IMR-90 (cell line): ENCODE results near the gene INAVA. TPM values are rescaled to one million over a fixed set of nuclear protein-coding genes. Genes with fewer than 3 reads are reported as not detected.

Experiments used
- ATAC-seq: fragments of 200-7000 bp; cut with Tn5 transposase; 2 replicates; pipeline ENCODE4 v1.9.1; 2020; ENCODE audit warnings: low read depth, mild to moderate bottlenecking, moderate library complexity
- BruUV-seq: library from RNA; stranded (reverse); fragments of 400-500 nt; replicated peaks from 2 replicates; lab custom pipeline; 2021; lab: Mats Ljungman, UMichigan
- CTCF ChIA-PET: fragments of 300-600 bp; formaldehyde crosslinking; extraction: SDS; loops from one replicate; lab custom pipeline; 2021; ENCODE audit warnings: antibody characterized with exemption; lab: Yijun Ruan, JAX
- POLR2A ChIA-PET: fragments of 300-600 bp; sonication (Branson Sonifier 250); formaldehyde crosslinking; loops from one replicate; lab custom pipeline; 2022; ENCODE audit warnings: antibody characterized with exemption; ENCODE audit not compliant: unreplicated experiment; lab: Charles Lee
- DNase-seq: peaks from one replicate; pipeline ENCODE4 v3.0.0; 2013
- H2AFZ ChIP-seq: replicated peaks from 2 replicates; pipeline ENCODE3; 2013; ENCODE audit warnings: low read length, mild to moderate bottlenecking; ENCODE audit not compliant: poor library complexity
- H2AK5ac ChIP-seq: 2 replicates; pipeline ENCODE4 v1.6.1; 2013; ENCODE audit warnings: low read depth, low read length, inconsistent platforms
- H2AK9ac ChIP-seq: replicated peaks from 2 replicates; pipeline ENCODE3; 2013; ENCODE audit warnings: mild to moderate bottlenecking, low read depth, low read length, moderate library complexity; ENCODE audit not compliant: poor library complexity
- H2BK120ac ChIP-seq: 2 replicates; pipeline ENCODE4 v1.6.1; 2013; ENCODE audit warnings: low read depth, low read length, inconsistent platforms
- H2BK15ac ChIP-seq: 3 replicates; pipeline ENCODE4 v1.6.1; 2013; ENCODE audit warnings: low read depth, low read length, inconsistent platforms
- H2BK20ac ChIP-seq: 2 replicates; pipeline ENCODE4 v1.6.1; 2013; ENCODE audit warnings: low read depth, mild to moderate bottlenecking, inconsistent platforms, low read length, moderate library complexity
- H2BK5ac ChIP-seq: 2 replicates; pipeline ENCODE4 v1.6.1; 2013; ENCODE audit warnings: mild to moderate bottlenecking, low read depth, low read length, inconsistent platforms; ENCODE audit not compliant: poor library complexity, severe bottlenecking
- H3K14ac ChIP-seq: replicated peaks from 2 replicates; pipeline ENCODE4 v1.6.1; 2013; ENCODE audit warnings: low read depth, low read length, inconsistent platforms
- H3K18ac ChIP-seq: 2 replicates; pipeline ENCODE4 v1.6.1; 2013; ENCODE audit warnings: low read depth, low read length, control low read depth
- H3K23ac ChIP-seq: 2 replicates; pipeline ENCODE4 v1.6.1; 2013; ENCODE audit warnings: low read depth, low read length, inconsistent platforms
- H3K27ac ChIP-seq: 2 replicates; pipeline ENCODE4 v1.5.1; 2013; ENCODE audit warnings: mild to moderate bottlenecking, control low read depth, low read length; ENCODE audit not compliant: insufficient read depth
- H3K27me3 ChIP-seq: 2 replicates; pipeline ENCODE4 v1.6.1; 2013; ENCODE audit warnings: low read length; ENCODE audit not compliant: control insufficient read depth, insufficient read depth
- H3K36me3 ChIP-seq: 2 replicates; pipeline ENCODE4 v1.6.1; 2013; ENCODE audit warnings: low read length, mixed read lengths; ENCODE audit not compliant: control insufficient read depth, insufficient read depth
- H3K4ac ChIP-seq: 2 replicates; pipeline ENCODE4 v1.6.1; 2013; ENCODE audit warnings: low read depth, low read length, inconsistent platforms
- H3K4me1 ChIP-seq: 2 replicates; pipeline ENCODE4 v1.6.1; 2013; ENCODE audit warnings: low read length, mixed read lengths; ENCODE audit not compliant: control insufficient read depth, insufficient read depth
- H3K4me2 ChIP-seq: 2 replicates; pipeline ENCODE4 v1.6.1; 2013; ENCODE audit warnings: low read depth, mild to moderate bottlenecking, control low read depth, low read length, moderate library complexity
- H3K4me3 ChIP-seq: 2 replicates; pipeline ENCODE4 v1.5.1; 2013; ENCODE audit warnings: low read depth, mild to moderate bottlenecking, control low read depth, low read length, moderate library complexity; ENCODE audit not compliant: insufficient read depth
- H3K56ac ChIP-seq: 2 replicates; pipeline ENCODE4 v1.6.1; 2013; ENCODE audit warnings: low read length, inconsistent platforms; ENCODE audit not compliant: insufficient read depth; ENCODE audit errors: extremely low read depth
- H3K79me1 ChIP-seq, 2 experiments: 2 replicates each; pipeline ENCODE4 v1.6.1; 2013; ENCODE audit warnings: low read length in 2 of 2, inconsistent platforms in 1 of 2, low read depth in 1 of 2
- H3K9ac ChIP-seq: 2 replicates; pipeline ENCODE4 v1.6.1; 2013; ENCODE audit warnings: low read depth, low read length, control low read depth
- H3K9me1 ChIP-seq: 2 replicates; pipeline ENCODE4 v1.6.1; 2013; ENCODE audit warnings: low read length, inconsistent platforms; ENCODE audit not compliant: insufficient read depth
- H3K9me3 ChIP-seq: 2 replicates; pipeline ENCODE4 v1.6.1; 2013; ENCODE audit warnings: low read length; ENCODE audit not compliant: control insufficient read depth, insufficient read depth
- H4K20me1 ChIP-seq: 2 replicates; pipeline ENCODE4 v1.6.1; 2013; ENCODE audit warnings: low read length, inconsistent platforms; ENCODE audit not compliant: insufficient read depth
- H4K5ac ChIP-seq: 2 replicates; pipeline ENCODE4 v1.6.1; 2013; ENCODE audit warnings: mild to moderate bottlenecking, low read depth, low read length, control low read depth
- H4K8ac ChIP-seq, 2 experiments: 2 replicates each; pipeline ENCODE4 v1.6.1; 2013; ENCODE audit warnings: low read depth in 2 of 2, low read length in 2 of 2, control low read depth in 1 of 2, inconsistent platforms in 1 of 2
- H4K91ac ChIP-seq: 2 replicates; pipeline ENCODE4 v1.6.1; 2013; ENCODE audit warnings: low read depth, low read length, inconsistent platforms; ENCODE audit not compliant: insufficient read depth
- BHLHE40 ChIP-seq: fragments of 150-350 bp; IDR thresholded peaks from 2 replicates; pipeline ENCODE4 v1.6.1; 2016; ENCODE audit warnings: mild to moderate bottlenecking, low read depth, low read length
- CEBPB ChIP-seq: IDR thresholded peaks from 2 replicates; pipeline ENCODE4 v1.6.1; 2012; ENCODE audit warnings: low read depth, low read length, improper control_type of control experiment
- MAFK ChIP-seq: IDR thresholded peaks from 2 replicates; pipeline ENCODE4 v1.6.1; 2012; ENCODE audit warnings: low read depth, low read length, improper control_type of control experiment
- MAZ ChIP-seq: IDR thresholded peaks from 2 replicates; pipeline ENCODE4 v1.6.1; 2012; ENCODE audit warnings: low read depth, mild to moderate bottlenecking, low read length, improper control_type of control experiment, moderate library complexity, borderline replicate concordance
- MXI1 ChIP-seq: IDR thresholded peaks from 2 replicates; pipeline ENCODE4 v1.6.1; 2012; ENCODE audit warnings: low read depth, mild to moderate bottlenecking, low read length, moderate library complexity, borderline replicate concordance
- NFE2L2 ChIP-seq: fragments of 150-350 bp; IDR thresholded peaks from 2 replicates; pipeline ENCODE4 v1.6.1; 2016; ENCODE audit warnings: low read depth, mild to moderate bottlenecking, low read length
- POLR2A ChIP-seq: IDR thresholded peaks from 2 replicates; pipeline ENCODE4 v1.6.1; 2012; ENCODE audit warnings: mild to moderate bottlenecking, low read depth, low read length
- RCOR1 ChIP-seq: IDR thresholded peaks from 2 replicates; pipeline ENCODE4 v1.6.1; 2012; ENCODE audit warnings: mild to moderate bottlenecking, low read length, improper control_type of control experiment; ENCODE audit not compliant: insufficient replicate concordance
- RFX5 ChIP-seq: IDR thresholded peaks from 2 replicates; pipeline ENCODE4 v1.8.0; 2012; ENCODE audit warnings: low read depth, mild to moderate bottlenecking, low read length, moderate library complexity
- SMC3 ChIP-seq: fragments of 150-350 bp; IDR thresholded peaks from 2 replicates; pipeline ENCODE4 v1.6.1; 2016; ENCODE audit warnings: low read depth, mild to moderate bottlenecking, antibody characterized with exemption, low read length, moderate library complexity
- WGBS, 2 experiments: methylation state at CpG; one replicate each; pipeline versions ENCODE4 v1.1.5 to v1.1.7; 2013; ENCODE audit warnings: missing lambda C conversion rate in 2 of 2; ENCODE audit not compliant: insufficient read length in 1 of 2; ENCODE audit errors: extremely low coverage in 2 of 2; 5-methylcytosine and 5-hydroxymethylcytosine counted together
- dilution Hi-C: fragments of 300-500 bp; cut with HindIII; formaldehyde crosslinking; loops from one replicate; pipeline ENCODE4 v1.14.3; 2018; ENCODE audit warnings: low sequenced_read_pairs; ENCODE audit not compliant: unreplicated experiment
- in situ Hi-C: fragments of 300-500 bp; cut with MboI; formaldehyde crosslinking; loops from 3 replicates; pipeline ENCODE4 v1.14.3; 2019; ENCODE audit warnings: low sequenced_read_pairs, inconsistent platforms, mixed read lengths
- intact Hi-C: fragments of 100-400 bp; cut with micrococcal nuclease; formaldehyde crosslinking; loops from 2 replicates; pipeline ENCODE4 v1.10.0; 2022
- polyA plus RNA-seq, 3 experiments: library from polyadenylated mRNA; depleted of rRNA; stranded (reverse); fragments of >200 nt; gene quantifications; 2 replicates each; pipeline ENCODE4 v1.2.3, GENCODE V29; 2012; ENCODE audit warnings: low replicate concordance in 1 of 3
- total RNA-seq: library from RNA; depleted of rRNA; stranded (reverse); fragments of >200 nt; gene quantifications from 2 replicates; pipeline ENCODE4 v1.2.3, GENCODE V29; 2012
- TF ChIP-seq, protein P1 (sequence below): conservative IDR thresholded peaks from 2 replicates; pipeline ENCODE4 v1.5.1; 2012; ENCODE audit warnings: mild to moderate bottlenecking, low read depth, low read length, improper control_type of control experiment

The INAVA gene
- total and polyA plus RNA-seq, 2 of the 4 experiments (the other 2 are of a cell fraction), result under 0.01 to 0.07 TPM

DNA sequence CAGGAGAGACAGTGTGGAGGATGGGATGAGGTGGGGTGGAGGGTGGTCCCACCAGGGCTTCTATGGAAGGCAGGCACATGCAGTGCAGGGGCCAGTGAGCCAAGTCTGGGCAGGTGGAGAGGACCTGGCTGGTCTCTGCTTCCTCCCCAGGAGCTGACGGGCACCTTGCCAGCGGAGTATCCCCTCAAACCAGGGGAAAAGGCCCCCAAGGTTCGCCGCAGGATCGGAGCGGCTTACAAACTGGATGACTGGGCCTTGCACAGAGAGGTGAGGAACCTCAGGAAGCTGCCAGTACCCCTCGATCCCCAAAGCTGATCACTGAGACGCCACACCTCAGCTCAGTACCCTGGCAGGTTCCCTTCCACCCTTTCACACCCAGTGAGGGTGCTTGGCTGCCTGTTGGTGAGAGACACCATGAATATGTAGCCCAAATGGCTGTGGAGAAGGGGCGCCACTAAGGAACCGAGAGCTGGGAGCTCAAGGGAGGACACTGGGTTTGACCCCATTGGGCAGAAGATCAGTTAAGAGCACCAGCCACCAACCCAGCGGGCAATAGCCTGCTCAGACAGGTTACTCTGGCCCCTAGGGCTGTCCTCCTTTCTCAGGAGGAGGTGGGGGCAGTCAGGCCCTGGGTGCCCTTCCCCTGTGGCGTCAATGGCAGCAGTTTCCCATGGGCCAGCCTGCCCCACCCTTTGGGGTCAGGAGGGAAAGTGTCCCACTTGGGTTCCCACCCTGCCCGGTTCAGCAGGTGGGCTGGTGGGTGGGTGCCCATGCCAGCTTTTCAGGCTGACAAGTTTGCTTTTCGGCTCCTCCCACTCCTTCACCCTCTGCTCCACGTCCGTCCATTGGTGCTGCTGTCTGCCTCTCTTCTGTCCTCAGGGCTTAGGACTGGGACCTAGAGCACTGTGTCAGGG lies 5.5 kb downstream of the INAVA start:
- Histone ChIP-seq H2BK5ac (no peak overlapping the region), H3K14ac (no peak overlapping the region), H3K9me1 (peaks cover 3% of the 10 kb centered on the region; the same call in 1 of the 2 replicates), H2BK15ac (no peak overlapping the region), H2AK5ac (no peak overlapping the region), H3K18ac (no peak overlapping the region), H3K4me1 (no peaks in the 10 kb centered on the region), H4K5ac (no peak overlapping the region), H3K79me1 (no peaks in the 10 kb centered on the region), H4K8ac (no peak overlapping the region), H2AK9ac (no peak overlapping the region), H4K91ac (no peak overlapping the region), H3K9ac (no peak overlapping the region), H3K27ac (no peak overlapping the region), H4K20me1 (no peaks in the 10 kb centered on the region; the same call in 1 of the 2 replicates), H3K36me3 (no peaks in the 10 kb centered on the region), H2AFZ (no peak overlapping the region), H2BK20ac (no peak overlapping the region), H3K4me3 (no peak overlapping the region), H2BK120ac (no peak overlapping the region), H3K4ac (no peak overlapping the region), H3K27me3 (peaks cover 27% of the 10 kb centered on the region), H3K23ac (no peak overlapping the region), H3K9me3 (no peaks in the 10 kb centered on the region), H3K56ac (no peak overlapping the region), H3K4me2 (no peak overlapping the region)
- DNase-seq (no peak), ATAC-seq (no peak)
- dilution Hi-C loops, result no loop called here
- WGBS, 2 experiments, result 98% methylated on average over 5 of the region's 16 CpGs; no CpG with 5 or more reads in 1 of the 2 experiments
- no TSS peak for BruUV-seq
- intact Hi-C loops, result no loop called here
- in situ Hi-C loops, result no loop called here
- CTCF ChIA-PET, result no interaction called here
- TF ChIP-seq MAZ, result no peak
- no peak for TF ChIP-seq RCOR1
- TF ChIP-seq NFE2L2, result no peak
- no peak for TF ChIP-seq MXI1
- TF ChIP-seq CEBPB, result no peak
- TF ChIP-seq, protein P1, sequence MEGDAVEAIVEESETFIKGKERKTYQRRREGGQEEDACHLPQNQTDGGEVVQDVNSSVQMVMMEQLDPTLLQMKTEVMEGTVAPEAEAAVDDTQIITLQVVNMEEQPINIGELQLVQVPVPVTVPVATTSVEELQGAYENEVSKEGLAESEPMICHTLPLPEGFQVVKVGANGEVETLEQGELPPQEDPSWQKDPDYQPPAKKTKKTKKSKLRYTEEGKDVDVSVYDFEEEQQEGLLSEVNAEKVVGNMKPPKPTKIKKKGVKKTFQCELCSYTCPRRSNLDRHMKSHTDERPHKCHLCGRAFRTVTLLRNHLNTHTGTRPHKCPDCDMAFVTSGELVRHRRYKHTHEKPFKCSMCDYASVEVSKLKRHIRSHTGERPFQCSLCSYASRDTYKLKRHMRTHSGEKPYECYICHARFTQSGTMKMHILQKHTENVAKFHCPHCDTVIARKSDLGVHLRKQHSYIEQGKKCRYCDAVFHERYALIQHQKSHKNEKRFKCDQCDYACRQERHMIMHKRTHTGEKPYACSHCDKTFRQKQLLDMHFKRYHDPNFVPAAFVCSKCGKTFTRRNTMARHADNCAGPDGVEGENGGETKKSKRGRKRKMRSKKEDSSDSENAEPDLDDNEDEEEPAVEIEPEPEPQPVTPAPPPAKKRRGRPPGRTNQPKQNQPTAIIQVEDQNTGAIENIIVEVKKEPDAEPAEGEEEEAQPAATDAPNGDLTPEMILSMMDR, result no peak
- TF ChIP-seq SMC3, result no peak
- no peak for TF ChIP-seq POLR2A
- TF ChIP-seq MAFK, result no peak
- TF ChIP-seq RFX5, result no peak
- TF ChIP-seq BHLHE40, result no peak
- POLR2A ChIA-PET, result no interaction called here
